ENCODE results near the gene ST3GAL6. TPM values are rescaled to one million over a fixed set of nuclear protein-coding genes. Genes with fewer than 3 reads are reported as not detected.

Gene ST3GAL6
- total and polyA plus RNA-seq, 9 of the 15 experiments (the other 6 are each of a cell fraction or from before 2014, with no cell fraction given), result 0.14 TPM; not detected in 8

DNA sequence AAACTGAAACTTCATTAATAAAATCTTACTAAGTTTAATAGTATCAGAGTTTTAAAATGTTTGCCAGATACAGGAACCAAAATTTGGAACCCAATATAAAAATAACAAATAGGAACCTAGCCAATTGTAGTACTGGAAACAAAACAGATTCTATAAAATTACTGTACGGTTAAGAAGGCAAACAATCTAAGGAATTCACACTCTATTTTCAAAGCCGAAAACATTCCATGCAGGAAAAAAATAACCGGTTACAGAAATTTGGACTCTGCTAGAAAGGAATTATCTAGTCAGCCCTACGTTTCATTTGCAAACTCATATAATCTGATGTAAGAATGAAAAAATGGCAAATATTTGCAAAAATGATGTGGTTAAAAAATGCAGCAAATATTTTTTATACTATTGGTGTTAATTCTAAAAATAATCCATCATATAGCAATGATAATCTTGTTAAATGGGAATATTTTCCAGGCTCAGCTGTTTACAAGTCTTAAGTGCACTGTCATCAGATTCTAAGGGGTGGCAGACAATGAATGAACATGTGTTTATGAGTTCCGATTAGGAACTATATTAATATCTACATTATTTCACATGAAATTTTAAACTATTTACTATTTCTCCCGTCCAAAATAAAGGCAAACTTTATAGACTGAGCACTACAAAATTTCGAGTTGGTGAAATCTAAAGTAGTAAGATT lies 80.3 kb downstream of the ST3GAL6 start:
- no peak overlapping the region for H3K27ac ChIP-seq (ENCODE audit: extremely low read depth, low read depth, low read length)
- H3K4me1 ChIP-seq (replicated peaks in 1 of 2; ENCODE audit: control insufficient read depth in 2 of 2, insufficient read depth in 2 of 2, low read length in 2 of 2), result no peaks in the 10 kb centered on the region
- H2AFZ ChIP-seq (ENCODE audit: low read depth, low read length), result no peak overlapping the region
- no peaks in the 10 kb centered on the region for H3K9me3 ChIP-seq (replicated peaks; ENCODE audit: control insufficient read depth, insufficient read depth, low read depth, low read length)
- no peaks in the 10 kb centered on the region for H3K9me1 ChIP-seq (ENCODE audit: control insufficient read depth, insufficient read depth, low read length)
- intact Hi-C loops (cut with micrococcal nuclease), result no loop called here
- no peaks in the 10 kb centered on the region for H4K20me1 ChIP-seq (replicated peaks; ENCODE audit: control insufficient read depth, insufficient read depth, low read length)
- no peak for TF ChIP-seq GTF2F1 (IDR thresholded peaks at IDR 0.05; ENCODE audit: low read depth, low read length)
- peak; percentile 25; the same call in 1 of the 2 replicates for TF ChIP-seq ZNF316 (IDR thresholded peaks at IDR 0.05)
- DNase-seq (ENCODE audit: extremely low read depth in 1 of 4, low spot score in 3 of 4), result no peak
- in situ Hi-C loops (cut with MboI), result no loop called here
- H3K36me3 ChIP-seq (ENCODE audit: control insufficient read depth, insufficient read depth, low read length), result peaks cover 3% of the 10 kb centered on the region; the same call in 2 of the 3 replicates
- H3K27me3 ChIP-seq (ENCODE audit: control insufficient read depth in 2 of 2, insufficient read depth in 2 of 2, low read length in 2 of 2), result no peaks in the 10 kb centered on the region
- no peak overlapping the region for H3K9ac ChIP-seq (ENCODE audit: insufficient read depth in 1 of 2, low read depth in 2 of 2, low read length in 2 of 2)
- H3K4me2 ChIP-seq (ENCODE audit: insufficient read depth, low read length), result no peak overlapping the region
- ChIA-PET POLR2A (no interaction called here), CTCF (ENCODE audit: low intra/inter-chr PET ratio) (no interaction called here)
- no peaks in the 10 kb centered on the region for H3K79me2 ChIP-seq (ENCODE audit: control insufficient read depth, insufficient read depth, low read length)
- ATAC-seq, result no peak
- no TSS peak for BruUV-seq (replicated peaks)
- no peak overlapping the region for H3K4me3 ChIP-seq
- 72% methylated on average over 7 of the region's 7 CpGs for WGBS (ENCODE audit: insufficient coverage, low coverage, missing lambda C conversion rate)
- FAIRE-seq, result no peak

Small RNA genes within 50 kb of the gene (small RNA-seq; reads per million reads assigned to genes)
- not detected for gene RNU6-26P

Other genes with a start within 250 kb of the ST3GAL6 start
- 36.8 and 38.5 TPM in 2 replicates for gene CLDND1, start 240.4 kb upstream of the ST3GAL6 start, total RNA-seq (2014; rRNA removed)
- gene CLDND1, start 240.4 kb upstream of the ST3GAL6 start, total RNA-seq (2014; rRNA removed; fragmentation: Illumina TruSeq; extraction: Trizol), result 37.1 and 43.0 TPM in 2 replicates
- gene CLDND1, start 240.4 kb upstream of the ST3GAL6 start, total RNA-seq (2015; rRNA removed; fragmentation: Illumina TruSeq; extraction: Trizol), result 28.8 and 29.2 TPM in 2 replicates
- 44.5 and 52.8 TPM in 2 replicates for gene CLDND1, start 240.4 kb upstream of the ST3GAL6 start, total RNA-seq (2021)
- 135 and 141 TPM in 2 replicates for gene CLDND1, start 240.4 kb upstream of the ST3GAL6 start, polyA plus RNA-seq (2011; rRNA removed)
- 68.6 and 75.0 TPM in 2 replicates for gene CLDND1, start 240.4 kb upstream of the ST3GAL6 start, polyA plus RNA-seq (2014; fragmentation: Illumina TruSeq; extraction: Trizol)
- gene CLDND1, start 240.4 kb upstream of the ST3GAL6 start, polyA plus RNA-seq (2014; fragmentation: Nextera tagmentation; extraction: Ambion mirVana), result 100 to 1,000 TPM in 1 of 2 experiments, 10 to 100 TPM in 1; 75.1 to 113 TPM
- gene CLDND1, start 240.4 kb upstream of the ST3GAL6 start, polyA plus RNA-seq (2014; rRNA removed), result 60.7 and 69.2 TPM in 2 replicates
- not detected in 2 replicates for gene GPR15, start 231.4 kb upstream of the ST3GAL6 start, total RNA-seq (2014; rRNA removed)
- not detected in 2 replicates for gene GPR15, start 231.4 kb upstream of the ST3GAL6 start, total RNA-seq (2014; rRNA removed; fragmentation: Illumina TruSeq; extraction: Trizol)
- not detected in 2 replicates for gene GPR15, start 231.4 kb upstream of the ST3GAL6 start, total RNA-seq (2015; rRNA removed; fragmentation: Illumina TruSeq; extraction: Trizol)
- gene GPR15, start 231.4 kb upstream of the ST3GAL6 start, total RNA-seq (2021), result 0.13 TPM in 1 of 2 replicates, not detected in the other
- gene GPR15, start 231.4 kb upstream of the ST3GAL6 start, polyA plus RNA-seq (2011; rRNA removed), result not detected in 2 replicates
- gene GPR15, start 231.4 kb upstream of the ST3GAL6 start, polyA plus RNA-seq (2014; fragmentation: Illumina TruSeq; extraction: Trizol), result not detected in 2 replicates
- gene GPR15, start 231.4 kb upstream of the ST3GAL6 start, polyA plus RNA-seq (2014; fragmentation: Nextera tagmentation; extraction: Ambion mirVana), result not detected
- not detected in 2 replicates for gene GPR15, start 231.4 kb upstream of the ST3GAL6 start, polyA plus RNA-seq (2014; rRNA removed)
- 42.4 and 43.8 TPM in 2 replicates for gene CPOX, start 169.7 kb upstream of the ST3GAL6 start, total RNA-seq (2014; rRNA removed)
- gene CPOX, start 169.7 kb upstream of the ST3GAL6 start, total RNA-seq (2014; rRNA removed; fragmentation: Illumina TruSeq; extraction: Trizol), result 24.8 and 28.4 TPM in 2 replicates
- gene CPOX, start 169.7 kb upstream of the ST3GAL6 start, total RNA-seq (2015; rRNA removed; fragmentation: Illumina TruSeq; extraction: Trizol), result 17.7 and 18.9 TPM in 2 replicates
- gene CPOX, start 169.7 kb upstream of the ST3GAL6 start, total RNA-seq (2021), result 28.4 and 31.4 TPM in 2 replicates
- gene CPOX, start 169.7 kb upstream of the ST3GAL6 start, polyA plus RNA-seq (2011; rRNA removed), result 76.7 and 82.1 TPM in 2 replicates
- gene CPOX, start 169.7 kb upstream of the ST3GAL6 start, polyA plus RNA-seq (2014; fragmentation: Illumina TruSeq; extraction: Trizol), result 20.7 and 25.7 TPM in 2 replicates
- gene CPOX, start 169.7 kb upstream of the ST3GAL6 start, polyA plus RNA-seq (2014; fragmentation: Nextera tagmentation; extraction: Ambion mirVana), result 10 to 100 TPM; 14.6 to 17.4 TPM
- gene CPOX, start 169.7 kb upstream of the ST3GAL6 start, polyA plus RNA-seq (2014; rRNA removed), result 23.0 and 28.6 TPM in 2 replicates
- gene DCBLD2, start 138.4 kb downstream of the ST3GAL6 start, total RNA-seq (2014; rRNA removed), result 5.1 and 6.1 TPM in 2 replicates
- 11.3 TPM in 2 replicates for gene DCBLD2, start 138.4 kb downstream of the ST3GAL6 start, total RNA-seq (2014; rRNA removed; fragmentation: Illumina TruSeq; extraction: Trizol)
- 9.8 and 14.6 TPM in 2 replicates for gene DCBLD2, start 138.4 kb downstream of the ST3GAL6 start, total RNA-seq (2015; rRNA removed; fragmentation: Illumina TruSeq; extraction: Trizol)
- gene DCBLD2, start 138.4 kb downstream of the ST3GAL6 start, total RNA-seq (2021), result 9.6 and 10.0 TPM in 2 replicates
- gene DCBLD2, start 138.4 kb downstream of the ST3GAL6 start, polyA plus RNA-seq (2011; rRNA removed), result 10.4 and 11.0 TPM in 2 replicates
- 5.8 and 7.4 TPM in 2 replicates for gene DCBLD2, start 138.4 kb downstream of the ST3GAL6 start, polyA plus RNA-seq (2014; fragmentation: Illumina TruSeq; extraction: Trizol)
- 1 to 10 TPM; 2.7 to 4.1 TPM for gene DCBLD2, start 138.4 kb downstream of the ST3GAL6 start, polyA plus RNA-seq (2014; fragmentation: Nextera tagmentation; extraction: Ambion mirVana)
- gene DCBLD2, start 138.4 kb downstream of the ST3GAL6 start, polyA plus RNA-seq (2014; rRNA removed), result 5.9 and 8.5 TPM in 2 replicates

Measured in K562 (cell line).